ENCODE measurements around the gene SLC25A24. TPM values are rescaled to one million over a fixed set of nuclear protein-coding genes. Genes with fewer than 3 reads are reported as not detected.

SLC25A24 gene
- total and polyA plus RNA-seq, 12 donors = 6.3 to 21.5 (median 13.3) TPM

DNA sequence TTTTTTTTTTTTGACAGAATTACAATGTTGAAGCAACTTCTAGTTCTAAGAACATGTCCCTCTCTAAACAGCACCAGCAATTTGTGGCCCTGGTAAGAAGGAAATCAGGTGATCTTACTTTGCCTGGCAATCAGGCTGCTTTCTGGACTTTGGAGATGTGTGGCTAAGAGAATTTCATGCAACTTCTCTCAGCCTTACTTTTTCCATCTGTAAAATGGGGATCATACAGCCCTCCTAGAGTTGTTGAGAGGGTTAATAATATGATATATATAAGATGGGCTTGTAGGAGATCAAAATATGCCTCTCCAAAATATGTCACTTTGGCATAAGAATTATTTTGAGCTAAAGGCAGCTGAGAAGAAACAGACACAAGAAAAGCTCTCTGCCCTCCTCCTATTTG is 92.0 kb downstream of the SLC25A24 start:
- Histone ChIP-seq H3K27ac (no peak overlapping the region), H3K9me3 (peaks cover 0 to 13% (median 5%) of the 10 kb centered on the region in 11 donors), H3K4me1 (peaks cover 0 to 18% (median 0%) of the 10 kb centered on the region in 9 donors), H3K36me3 (no peaks in the 10 kb centered on the region), H3K27me3 (no peaks in the 10 kb centered on the region), H3K4me3 (no peak overlapping the region)
- intact Hi-C loops (cut with DNase I) = no loop called here
- no peak for TF ChIP-seq CTCF (IDR thresholded peaks at IDR 0.05)
- DNase-seq (no peak), ATAC-seq (no peak)

GRCh38 chr1:108107658-108108057 is 92.5 kb downstream of the SLC25A24 start:
- DNase-seq (no peak), ATAC-seq (peak in 5 of 8 donors; percentile 44 to 85 (median 63))
- Histone ChIP-seq H3K27me3 (no peaks in the 10 kb centered on the region), H3K4me1 (peaks cover 0 to 18% (median 0%) of the 10 kb centered on the region in 9 donors), H3K9me3 (peaks cover 0 to 13% (median 5%) of the 10 kb centered on the region in 11 donors), H3K36me3 (no peaks in the 10 kb centered on the region), H3K4me3 (no peak overlapping the region), H3K27ac (peak overlapping the region in 1 of 10 donors; percentile 19)
- intact Hi-C loops (cut with DNase I) = no loop called here
- 38 to 49% methylated on average over 4 of the region's 4 CpGs for WGBS, 2 donors
- no peak for TF ChIP-seq CTCF (IDR thresholded peaks at IDR 0.05)

DNA sequence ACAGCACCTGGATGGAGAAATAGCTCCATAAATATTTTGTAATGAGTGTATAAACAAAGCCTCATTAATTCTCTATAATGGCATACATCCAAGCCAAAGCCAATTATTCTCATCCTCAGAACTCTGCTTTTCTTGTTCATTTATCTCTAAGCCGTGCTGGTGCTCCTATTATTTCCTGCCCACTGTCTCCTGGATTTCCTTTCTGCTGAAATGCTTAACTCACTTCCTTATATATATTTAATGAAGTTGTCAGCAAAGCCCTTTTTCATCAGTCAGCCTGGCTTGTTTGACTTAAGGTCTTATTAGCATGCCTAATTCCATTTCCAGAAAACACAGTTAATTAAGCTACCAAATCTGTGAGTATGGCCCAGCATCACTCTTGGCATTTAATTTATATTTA is 93.4 kb downstream of the SLC25A24 start:
- no peaks in the 10 kb centered on the region for H3K27me3 ChIP-seq
- H3K36me3 ChIP-seq = no peaks in the 10 kb centered on the region
- no peak for TF ChIP-seq CTCF (IDR thresholded peaks at IDR 0.05)
- H3K4me3 ChIP-seq = no peak overlapping the region
- 45 to 60% methylated on average over 1 of the region's 1 CpG for WGBS, 2 donors
- DNase-seq = no peak
- H3K9me3 ChIP-seq = peaks cover 0 to 13% (median 5%) of the 10 kb centered on the region in 11 donors
- ATAC-seq = no peak
- H3K27ac ChIP-seq = peak overlapping the region in 2 of 10 donors; percentile 13 to 19
- H3K4me1 ChIP-seq = peaks cover 0 to 18% (median 0%) of the 10 kb centered on the region in 9 donors
- intact Hi-C loops (cut with DNase I) = no loop called here

GRCh38 chr1:108100148-108100547 is 100.0 kb downstream of the SLC25A24 start:
- Histone ChIP-seq H3K36me3 (no peaks in the 10 kb centered on the region), H3K9me3 (no peaks in the 10 kb centered on the region), H3K4me1 (no peaks in the 10 kb centered on the region), H3K27ac (no peak overlapping the region), H3K4me3 (no peak overlapping the region), H3K27me3 (no peaks in the 10 kb centered on the region)
- ATAC-seq (no peak), DNase-seq (no peak)
- no peak for TF ChIP-seq CTCF (IDR thresholded peaks at IDR 0.05)
- WGBS, 2 donors = 94 to 100% methylated on average over 1 of the region's 1 CpG
- intact Hi-C loops (cut with DNase I) = no loop called here

All from heart right ventricle (tissue), 16 donors.